ENCODE measurements around the gene DDX54. TPM values are rescaled to one million over a fixed set of nuclear protein-coding genes. Genes with fewer than 3 reads are reported as not detected.

Gene DDX54
- polyA plus RNA-seq, 1 donor, result 51.1 TPM

DNA sequence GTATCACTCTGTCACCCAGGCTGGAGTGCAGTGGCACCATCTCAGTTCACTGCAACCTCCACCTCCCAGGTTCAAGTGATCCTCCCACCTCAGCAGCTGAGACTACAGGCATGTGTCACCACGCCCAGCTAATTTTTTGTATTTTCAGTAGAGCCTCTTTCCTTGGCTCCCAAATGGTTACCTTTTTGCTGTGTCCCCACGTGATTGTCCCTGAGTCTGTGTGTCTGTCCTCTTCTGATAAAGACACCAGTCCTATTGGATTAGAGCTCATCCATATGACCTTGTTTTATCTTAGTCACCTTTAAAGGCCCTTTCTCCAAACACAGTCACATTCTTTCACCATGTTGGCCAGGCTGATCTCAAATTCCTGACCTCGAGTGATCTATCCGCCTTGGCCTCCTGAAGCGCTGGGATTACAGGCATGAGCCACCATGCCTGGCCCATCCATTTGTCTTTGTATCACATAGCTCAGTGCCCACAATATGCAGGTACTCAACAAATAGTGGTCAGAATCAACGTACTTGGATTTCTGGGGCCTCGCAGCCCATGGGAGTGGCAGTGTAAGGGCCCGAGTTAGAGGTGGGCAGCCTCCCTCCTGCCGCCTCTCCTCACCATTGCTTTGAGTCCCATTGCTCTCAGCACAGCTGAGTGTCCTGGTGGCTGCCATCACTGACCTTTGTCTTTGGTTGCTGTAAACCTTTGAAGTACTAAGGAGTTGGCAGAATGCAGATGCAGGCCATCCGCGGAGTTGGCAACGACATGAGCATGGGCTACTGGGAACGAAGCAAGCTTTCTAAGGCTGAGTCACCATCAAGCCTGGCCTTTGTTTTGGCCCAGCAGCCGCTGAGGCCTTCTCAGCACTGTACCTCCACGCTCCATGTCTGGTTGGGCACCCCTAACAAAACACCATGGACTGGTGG, 45.3 kb upstream of the DDX54 start:
- peaks cover 78% of the 10 kb centered on the region for H3K36me3 ChIP-seq (ENCODE audit: control insufficient read depth, insufficient read depth, low read length)
- no peak for DNase-seq
- no peaks in the 10 kb centered on the region for H3K9me3 ChIP-seq (ENCODE audit: control insufficient read depth, low read depth, low read length)
- peak overlapping the region; percentile 60 for H3K27ac ChIP-seq (ENCODE audit: low read length)
- 83% methylated on average over 1 of the region's 15 CpGs for WGBS (ENCODE audit: insufficient coverage, low lambda C conversion rate)
- H3K27me3 ChIP-seq (ENCODE audit: control insufficient read depth, insufficient read depth, low read length), result no peaks in the 10 kb centered on the region
- H3K4me3 ChIP-seq (ENCODE audit: low read length), result no peak overlapping the region
- peaks cover 23% of the 10 kb centered on the region for H3K4me1 ChIP-seq (ENCODE audit: control insufficient read depth, insufficient read depth, low read length)

DNA sequence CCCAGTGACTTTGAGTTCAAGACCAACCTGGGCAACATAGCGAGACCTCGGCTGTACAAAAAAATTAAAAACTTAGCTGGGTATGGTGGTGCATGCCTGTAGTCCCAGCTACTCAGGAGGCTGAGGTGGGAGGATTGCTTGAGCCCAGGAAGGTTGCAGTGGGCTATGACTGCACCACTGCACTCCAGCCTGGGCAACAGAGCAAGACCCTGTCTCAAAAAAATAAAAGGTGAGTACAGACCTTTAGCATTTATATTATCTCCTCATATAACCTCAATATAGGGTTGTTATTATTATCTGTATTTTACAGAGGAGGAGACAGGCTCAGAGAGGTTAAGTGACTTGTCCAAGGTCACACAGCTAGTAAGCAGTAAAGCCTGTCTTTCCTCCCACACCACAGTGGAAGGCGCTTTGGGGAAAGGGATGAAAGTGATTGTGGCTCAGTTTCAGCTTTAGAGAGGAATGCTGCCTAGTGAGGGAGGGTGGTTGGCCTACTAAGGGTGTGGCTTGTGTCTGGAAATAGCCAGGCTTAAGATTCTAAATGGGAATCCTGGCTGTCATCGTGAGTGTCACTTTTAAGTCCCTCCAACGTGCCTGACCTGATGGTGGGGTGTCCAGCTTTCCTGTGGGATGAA, 43.2 kb upstream of the DDX54 start:
- Histone ChIP-seq H3K27me3 (ENCODE audit: control insufficient read depth, insufficient read depth, low read length) (no peaks in the 10 kb centered on the region), H3K9me3 (ENCODE audit: control insufficient read depth, low read depth, low read length) (no peaks in the 10 kb centered on the region), H3K4me1 (ENCODE audit: control insufficient read depth, insufficient read depth, low read length) (peaks cover 31% of the 10 kb centered on the region), H3K4me3 (ENCODE audit: low read length) (no peak overlapping the region), H3K27ac (ENCODE audit: low read length) (peak overlapping the region; percentile 60), H3K36me3 (ENCODE audit: control insufficient read depth, insufficient read depth, low read length) (peaks cover 66% of the 10 kb centered on the region)
- DNase-seq, result no peak
- WGBS (ENCODE audit: insufficient coverage, low lambda C conversion rate), result no CpG with 5 or more reads among the region's 5 CpGs

DNA sequence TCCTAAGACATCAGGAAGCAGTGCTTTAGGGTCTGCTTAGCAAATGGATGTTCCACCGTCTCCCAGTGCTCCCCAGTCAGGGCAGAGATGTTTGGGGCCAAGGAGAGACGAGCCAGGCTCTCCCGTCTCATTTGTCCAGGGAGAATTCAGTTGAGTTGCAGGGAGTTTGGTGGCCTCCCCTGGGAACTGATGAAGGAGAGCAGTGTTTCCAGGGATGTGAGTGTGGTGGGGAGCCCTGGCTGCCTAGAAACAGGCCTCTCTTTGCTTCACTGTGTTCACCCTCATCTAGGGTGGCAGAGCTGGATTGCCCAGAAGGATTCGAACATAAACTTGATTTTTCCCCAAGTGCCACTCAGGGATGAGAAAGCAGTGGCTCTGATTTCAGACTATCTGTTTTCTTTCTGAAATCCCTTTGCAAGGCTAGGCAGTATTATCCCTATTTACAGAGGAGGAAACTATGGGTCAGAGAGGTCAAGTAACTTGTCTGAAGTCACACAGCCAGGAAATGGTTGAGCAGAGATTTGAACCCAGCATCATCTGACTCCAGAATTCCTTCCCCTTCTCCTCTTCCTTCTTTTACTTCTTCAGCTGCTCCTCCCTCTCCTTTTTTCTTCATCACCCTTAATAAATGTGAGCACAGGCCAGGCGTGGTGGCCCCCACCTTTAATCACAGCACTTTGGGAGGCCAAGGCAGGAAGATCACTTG, 42.6 kb upstream of the DDX54 start:
- Histone ChIP-seq H3K4me3 (ENCODE audit: low read length) (no peak overlapping the region), H3K9me3 (ENCODE audit: control insufficient read depth, low read depth, low read length) (no peaks in the 10 kb centered on the region), H3K27ac (ENCODE audit: low read length) (no peak overlapping the region), H3K4me1 (ENCODE audit: control insufficient read depth, insufficient read depth, low read length) (peaks cover 34% of the 10 kb centered on the region), H3K27me3 (ENCODE audit: control insufficient read depth, insufficient read depth, low read length) (no peaks in the 10 kb centered on the region), H3K36me3 (ENCODE audit: control insufficient read depth, insufficient read depth, low read length) (peaks cover 59% of the 10 kb centered on the region)
- DNase-seq, result no peak
- 100% methylated on average over 1 of the region's 5 CpGs for WGBS (ENCODE audit: insufficient coverage, low lambda C conversion rate)

DNA sequence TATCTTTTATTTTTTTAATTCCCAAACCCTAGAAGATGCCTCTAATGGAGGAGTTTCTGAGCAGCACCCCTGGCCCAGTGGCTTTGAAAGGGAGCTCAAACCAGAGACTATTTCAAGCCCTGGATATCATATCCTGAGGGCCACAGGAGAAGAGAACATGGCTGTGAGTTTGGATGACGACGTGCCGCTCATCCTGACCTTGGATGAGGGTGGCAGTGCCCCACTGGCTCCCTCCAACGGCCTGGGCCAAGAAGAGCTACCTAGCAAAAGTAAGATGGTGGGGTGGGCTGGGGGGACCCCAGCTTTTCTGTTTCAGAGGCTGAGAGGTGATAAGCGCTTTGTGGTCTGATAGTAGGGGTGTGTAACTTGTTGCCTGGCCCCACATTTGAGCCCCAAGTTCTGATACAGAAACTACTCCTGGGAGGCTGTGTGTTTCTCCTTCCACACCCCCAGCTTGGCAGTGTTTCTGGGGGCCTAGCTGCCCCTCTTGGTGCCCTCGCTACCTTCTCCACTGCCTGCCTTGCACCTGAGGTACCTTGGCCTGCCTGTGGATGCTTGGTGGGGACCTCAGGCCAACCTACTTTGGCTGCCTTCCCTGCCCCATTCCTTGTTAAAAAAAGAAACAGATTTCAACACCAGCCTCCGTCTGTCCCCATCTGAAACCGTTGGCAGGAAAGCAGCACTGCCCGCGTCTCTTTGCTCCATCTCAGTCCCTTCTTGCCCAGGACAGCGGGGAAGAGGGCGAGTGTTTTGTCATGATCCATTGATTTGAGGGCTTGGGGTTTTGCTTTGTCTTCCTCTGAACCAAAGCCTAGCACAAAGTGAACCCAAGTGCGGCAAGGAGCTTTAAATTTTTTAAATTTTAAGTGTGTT, 41.7 kb upstream of the DDX54 start:
- H3K36me3 ChIP-seq (ENCODE audit: control insufficient read depth, insufficient read depth, low read length), result peaks cover 50% of the 10 kb centered on the region
- peaks cover 40% of the 10 kb centered on the region for H3K4me1 ChIP-seq (ENCODE audit: control insufficient read depth, insufficient read depth, low read length)
- WGBS (ENCODE audit: insufficient coverage, low lambda C conversion rate), result 100% methylated on average over 1 of the region's 13 CpGs
- no peak for DNase-seq
- H3K27ac ChIP-seq (ENCODE audit: low read length), result no peak overlapping the region
- H3K9me3 ChIP-seq (ENCODE audit: control insufficient read depth, low read depth, low read length), result no peaks in the 10 kb centered on the region
- H3K27me3 ChIP-seq (ENCODE audit: control insufficient read depth, insufficient read depth, low read length), result no peaks in the 10 kb centered on the region
- no peak overlapping the region for H3K4me3 ChIP-seq (ENCODE audit: low read length)

DNA sequence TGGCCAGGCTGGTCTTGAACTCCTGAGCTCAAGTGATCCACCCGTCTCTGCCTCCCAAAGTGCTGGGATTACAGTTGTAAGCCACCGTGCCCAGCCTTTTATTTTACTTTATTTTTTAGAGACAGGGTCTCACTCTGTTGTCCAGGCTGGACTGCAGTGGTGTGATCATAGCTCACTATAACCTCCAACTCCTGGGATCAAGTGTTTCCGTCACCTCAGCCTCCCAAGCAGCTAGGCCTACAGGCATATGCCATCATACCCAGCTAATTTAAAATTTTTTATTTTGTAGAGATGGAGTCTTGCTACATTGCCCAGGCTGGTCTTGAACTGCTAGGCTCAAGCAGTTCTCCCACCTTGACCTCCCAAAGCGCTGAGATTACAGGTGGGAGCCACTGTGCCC, 39.7 kb upstream of the DDX54 start:
- Histone ChIP-seq H3K9me3 (ENCODE audit: control insufficient read depth, low read depth, low read length) (no peaks in the 10 kb centered on the region), H3K4me3 (ENCODE audit: low read length) (no peak overlapping the region), H3K4me1 (ENCODE audit: control insufficient read depth, insufficient read depth, low read length) (peaks cover 34% of the 10 kb centered on the region), H3K27ac (ENCODE audit: low read length) (no peak overlapping the region), H3K27me3 (ENCODE audit: control insufficient read depth, insufficient read depth, low read length) (no peaks in the 10 kb centered on the region), H3K36me3 (ENCODE audit: control insufficient read depth, insufficient read depth, low read length) (peaks cover 33% of the 10 kb centered on the region)
- no peak for DNase-seq
- no CpG with 5 or more reads among the region's 4 CpGs for WGBS (ENCODE audit: insufficient coverage, low lambda C conversion rate)

DNA sequence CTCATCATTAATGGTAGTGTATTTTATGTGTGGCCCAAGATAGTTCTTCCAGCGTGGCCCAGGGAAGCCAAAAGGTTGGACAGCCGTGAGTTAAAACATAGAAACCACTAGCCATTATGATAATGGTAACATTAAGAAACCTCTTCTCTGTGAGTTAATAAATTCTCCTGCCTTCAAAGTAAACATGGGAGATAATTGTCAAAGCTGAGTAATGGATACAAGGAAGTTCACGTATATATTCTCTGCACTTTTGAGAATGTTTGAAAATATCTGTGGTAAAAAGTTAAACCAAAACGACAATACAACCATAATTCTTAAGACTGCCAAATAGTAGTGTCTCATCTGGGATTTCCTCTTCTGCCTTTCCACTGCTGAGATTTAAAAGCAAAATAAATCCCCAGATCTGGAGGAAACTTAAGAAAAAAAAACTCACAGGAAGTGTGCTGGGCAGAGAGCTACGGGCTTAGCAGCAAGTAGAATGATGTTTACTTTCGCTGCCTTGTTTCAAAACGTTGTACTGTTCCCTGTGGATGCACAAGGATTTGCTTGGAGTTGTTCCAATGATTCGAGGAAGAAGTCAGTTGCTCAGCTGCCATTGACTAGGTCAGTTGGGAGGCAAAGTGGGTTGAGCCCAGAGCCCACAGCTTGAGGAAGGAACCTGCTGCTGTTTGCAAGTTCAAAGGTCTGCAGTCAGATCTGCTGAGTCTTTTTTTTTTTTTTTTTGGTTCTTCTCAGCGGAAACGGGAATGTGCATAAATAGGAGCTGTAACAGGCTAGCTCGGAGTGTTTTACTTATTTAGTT, 37.7 kb upstream of the DDX54 start:
- DNase-seq, result peak; percentile 91 to 96
- 0% methylated on average over 5 of the region's 11 CpGs for WGBS (ENCODE audit: insufficient coverage, low lambda C conversion rate)

DNA sequence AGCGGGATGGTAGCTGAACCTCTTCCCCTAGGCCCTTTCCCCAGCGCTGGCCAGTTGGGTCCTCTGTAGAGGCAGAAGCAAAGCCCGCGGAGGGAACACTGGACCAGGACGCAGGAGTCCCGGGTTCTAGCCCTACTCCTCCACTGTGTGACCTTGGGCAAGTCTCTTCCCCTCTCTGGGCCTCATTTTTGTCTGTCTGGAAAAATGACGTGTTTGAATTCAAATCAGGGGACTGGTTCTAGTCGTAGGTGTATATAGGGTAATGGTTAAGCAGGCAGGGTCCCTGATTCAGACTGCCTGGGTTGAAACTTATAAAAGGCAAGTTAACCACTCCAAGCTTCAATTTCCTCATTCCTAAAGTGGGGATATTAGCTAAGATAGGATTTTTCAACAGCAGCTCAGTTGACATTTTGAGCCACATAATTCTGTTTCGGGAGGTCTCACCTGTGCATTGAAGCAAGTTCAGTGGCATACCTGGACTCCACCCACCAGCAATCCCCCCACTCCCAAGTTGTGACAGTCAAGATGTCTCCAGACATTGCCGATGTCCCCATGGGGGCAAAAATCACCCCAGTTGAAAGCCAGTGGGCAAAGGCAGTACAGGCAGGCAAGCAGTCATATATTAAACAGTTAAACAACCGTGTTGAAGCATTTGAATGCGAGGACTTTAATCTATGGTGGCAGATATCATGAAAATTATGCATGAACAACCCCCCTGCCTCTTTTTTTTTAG, 36.9 kb upstream of the DDX54 start:
- Histone ChIP-seq H3K27me3 (ENCODE audit: control insufficient read depth, insufficient read depth, low read length) (no peaks in the 10 kb centered on the region), H3K36me3 (ENCODE audit: control insufficient read depth, insufficient read depth, low read length) (peaks cover 7% of the 10 kb centered on the region), H3K4me1 (ENCODE audit: control insufficient read depth, insufficient read depth, low read length) (peaks cover 21% of the 10 kb centered on the region), H3K27ac (ENCODE audit: low read length) (peak overlapping the region; percentile 99), H3K9me3 (ENCODE audit: control insufficient read depth, low read depth, low read length) (no peaks in the 10 kb centered on the region), H3K4me3 (ENCODE audit: low read length) (peak overlapping the region; percentile 66)
- peak in 1 of 2 donors; percentile 49 for DNase-seq
- no CpG with 5 or more reads among the region's 12 CpGs for WGBS (ENCODE audit: insufficient coverage, low lambda C conversion rate)

More for the DNA sequence above, 37.7 kb upstream of the DDX54 start:
- peaks cover 21% of the 10 kb centered on the region for H3K4me1 ChIP-seq (ENCODE audit: control insufficient read depth, insufficient read depth, low read length)
- H3K27me3 ChIP-seq (ENCODE audit: control insufficient read depth, insufficient read depth, low read length), result no peaks in the 10 kb centered on the region
- peak overlapping the region; percentile 99 for H3K27ac ChIP-seq (ENCODE audit: low read length)
- no peaks in the 10 kb centered on the region for H3K9me3 ChIP-seq (ENCODE audit: control insufficient read depth, low read depth, low read length)
- peak overlapping the region; percentile 66 for H3K4me3 ChIP-seq (ENCODE audit: low read length)
- peaks cover 15% of the 10 kb centered on the region for H3K36me3 ChIP-seq (ENCODE audit: control insufficient read depth, insufficient read depth, low read length)

DNA sequence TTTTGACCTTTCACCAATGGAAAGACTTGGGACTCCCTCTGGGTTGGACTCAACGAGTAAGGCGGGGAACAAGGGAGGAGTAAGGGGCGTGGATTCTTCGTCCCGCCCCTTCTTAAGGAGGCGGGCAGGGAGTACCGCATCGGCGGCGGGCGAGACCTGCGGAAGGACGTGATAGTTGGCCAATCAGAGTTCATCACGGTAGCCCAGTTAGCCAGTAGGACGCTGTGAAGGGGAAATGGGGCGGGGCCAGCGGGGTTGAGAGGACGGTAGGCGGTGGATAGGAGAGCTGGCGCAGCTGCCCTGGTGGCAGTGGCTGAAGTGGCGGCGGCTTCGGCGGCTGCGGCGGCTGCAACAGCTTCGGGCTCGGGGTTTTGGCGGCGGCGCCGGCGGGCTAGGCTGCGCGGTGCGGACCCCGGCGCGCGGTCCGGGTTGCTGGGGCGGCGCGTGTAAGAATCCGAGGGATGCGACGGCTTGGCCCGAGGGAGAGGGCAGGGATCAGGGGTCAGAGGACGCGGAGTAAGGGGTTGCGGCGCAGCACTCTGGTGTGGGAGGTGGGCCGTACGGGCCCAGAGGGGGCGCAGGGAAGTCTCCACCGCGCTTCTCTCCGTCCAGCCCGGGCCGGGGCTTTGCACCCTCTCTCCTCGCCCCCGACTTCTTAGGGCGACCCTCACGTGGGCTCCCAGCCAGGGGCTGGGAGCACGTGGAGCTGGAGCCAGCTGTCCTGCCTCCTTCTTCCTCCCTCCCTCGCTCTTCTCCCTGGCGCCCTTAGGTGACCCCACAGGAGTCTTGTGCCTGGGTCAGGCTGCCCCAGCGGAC, 36.1 kb upstream of the DDX54 start, which contains the start of gene TPCN1:
TSS of gene TPCN1 (plus strand) at position 284 of the 816 bp plus-strand sequence. CDS start 5,389 bp downstream, outside the sequence.
- Histone ChIP-seq H3K36me3 (ENCODE audit: control insufficient read depth, insufficient read depth, low read length) (no peaks in the 10 kb centered on the region), H3K4me3 (ENCODE audit: low read length) (peak within 1 kb of the TSS; percentile 66), H3K9me3 (ENCODE audit: control insufficient read depth, low read depth, low read length) (no peaks in the 10 kb centered on the region), H3K27me3 (ENCODE audit: control insufficient read depth, insufficient read depth, low read length) (no peaks in the 10 kb centered on the region), H3K4me1 (ENCODE audit: control insufficient read depth, insufficient read depth, low read length) (peaks cover 21% of the 10 kb centered on the region), H3K27ac (ENCODE audit: low read length) (peak within 1 kb of the TSS; percentile 99)
- WGBS (ENCODE audit: insufficient coverage, low lambda C conversion rate), result no CpG with 5 or more reads among the region's 68 CpGs
- DNase-seq, result peak; percentile 100
